ENCODE results near the gene IL20RA. TPM values are rescaled to one million over a fixed set of nuclear protein-coding genes. Genes with fewer than 3 reads are reported as not detected.
A peak's percentile ranks its signal among the peaks of the same experiment; 100 is the strongest.

The IL20RA gene
- total and polyA plus RNA-seq, 2 of the 8 experiments (the other 6 are each of a cell fraction or from before 2014, with no cell fraction given): 1.3 to 1.7 TPM

GRCh38 chr6:136961848-136962247, 82.9 kb downstream of the IL20RA start:
- peak overlapping the region; percentile 8; the same call in 1 of the 2 replicates for H2BK5ac ChIP-seq (ENCODE audit: low read depth, low read length)
- H2AK5ac ChIP-seq (ENCODE audit: low read depth, low read length): no peak overlapping the region
- H4K8ac ChIP-seq (ENCODE audit: extremely low read depth, insufficient read depth, low read length): no peak overlapping the region
- no peak overlapping the region for H3K56ac ChIP-seq (replicated peaks; ENCODE audit: insufficient read length, low read depth, low read length)
- ChIA-PET CTCF (ENCODE audit: partially characterized antibody) (interaction anchor here (0.7 kb wide), 3 partner anchors 9 to 203 kb away, joined by 3 read pairs; no protein-coding TSS in a partner anchor), POLR2A (ENCODE audit: partially characterized antibody) (no interaction called here)
- no peaks in the 10 kb centered on the region for H3K79me2 ChIP-seq (ENCODE audit: control insufficient read depth in 1 of 2, insufficient read depth in 2 of 2, low read length in 2 of 2)
- H3K4ac ChIP-seq (replicated peaks; ENCODE audit: insufficient read length, low read depth, low read length): no peak overlapping the region
- H3K27me3 ChIP-seq (replicated peaks in 1 of 4; ENCODE audit: control insufficient read depth in 3 of 4, extremely low read depth in 1 of 4, insufficient read depth in 3 of 4, low read length in 3 of 4): no peaks in the 10 kb centered on the region
- H3K9me3 ChIP-seq (ENCODE audit: insufficient read depth in 2 of 2, low read depth in 1 of 2, low read length in 1 of 2): no peaks in the 10 kb centered on the region
- no peak overlapping the region for H4K91ac ChIP-seq (replicated peaks; ENCODE audit: insufficient read length, low read length)
- no peak overlapping the region for H3K14ac ChIP-seq (ENCODE audit: insufficient read length)
- H4K5ac ChIP-seq (ENCODE audit: insufficient read length, low read depth, low read length): no peak overlapping the region
- whole genome bisulfite sequencing, 2 experiments (ENCODE audit: extremely low coverage in 1 of 2, insufficient coverage in 1 of 2, insufficient read length in 1 of 2, insufficient replicate concordance in 2 of 2, low coverage in 1 of 2, low lambda C conversion rate in 2 of 2, missing lambda C conversion rate in 1 of 2): 83 to 100% methylated on average over 1 to 5 of the region's 5 CpGs
- DNase-seq (ENCODE audit: low read depth in 1 of 2, low spot score in 2 of 2) (no peak), FAIRE-seq (no peak)
- H2AFZ ChIP-seq (ENCODE audit: low read length): no peak overlapping the region
- peak overlapping the region; percentile 95; the same call in 1 of the 2 replicates for H2BK20ac ChIP-seq (ENCODE audit: low read length)
- no peaks in the 10 kb centered on the region for H3K23me2 ChIP-seq (ENCODE audit: low read depth, low read length)
- H3K4me2 ChIP-seq (ENCODE audit: insufficient read depth in 1 of 2, low read depth in 2 of 2, low read length in 2 of 2): no peak overlapping the region
- H2BK15ac ChIP-seq (ENCODE audit: low read length): no peak overlapping the region
- H2BK12ac ChIP-seq (ENCODE audit: low read depth, low read length): peak overlapping the region; percentile 11; the same call in 1 of the 2 replicates
- H3K18ac ChIP-seq (ENCODE audit: extremely low read depth, low read length): no peak overlapping the region
- H3K4me1 ChIP-seq (replicated peaks in 1 of 4; ENCODE audit: control insufficient read depth in 3 of 4, insufficient read depth in 4 of 4, low read length in 3 of 4): peaks cover 0 to 22% (median 13%) of the 10 kb centered on the region in 4 experiments; a peak in 6 of 7 replicates
- no peaks in the 10 kb centered on the region for H3K36me3 ChIP-seq (ENCODE audit: control insufficient read depth in 2 of 4, insufficient read depth in 4 of 4, low read length in 3 of 4)
- no peak overlapping the region for H3K27ac ChIP-seq (ENCODE audit: low read depth, low read length)
- H4K20me1 ChIP-seq (replicated peaks in 1 of 2; ENCODE audit: control insufficient read depth in 1 of 2, insufficient read depth in 2 of 2, low read length in 2 of 2): no peaks in the 10 kb centered on the region
- H3K9ac ChIP-seq (replicated peaks in 1 of 4; ENCODE audit: extremely low read depth in 1 of 4, low read depth in 3 of 4, low read length in 3 of 4): no peak overlapping the region
- H3K4me3 ChIP-seq (ENCODE audit: extremely low read depth in 1 of 4, insufficient read depth in 2 of 4, low read depth in 3 of 4, low read length in 4 of 4): no peak overlapping the region
- no peak overlapping the region for H3K23ac ChIP-seq (ENCODE audit: insufficient read length)
- no peaks in the 10 kb centered on the region for H3K79me1 ChIP-seq (ENCODE audit: low read depth, low read length)
- no peak overlapping the region for H2BK120ac ChIP-seq (replicated peaks; ENCODE audit: low read depth, low read length)
- TF ChIP-seq RNF2 (IDR thresholded peaks at IDR 0.05; ENCODE audit: borderline replicate concordance, low read depth, low read length, missing control alignments, poor library complexity, severe bottlenecking) (no peak), SIX5 (IDR thresholded peaks at IDR 0.05; ENCODE audit: low read depth, low read length) (no peak), TCF12 (IDR thresholded peaks at IDR 0.05; ENCODE audit: low read depth, low read length) (no peak), HDAC6 (IDR thresholded peaks at IDR 0.05; ENCODE audit: low read depth, low read length) (no peak), CBX5 (IDR thresholded peaks at IDR 0.05; ENCODE audit: low read depth, low read length) (no peak), BCL11A (IDR thresholded peaks at IDR 0.05; ENCODE audit: low read depth in 2 of 2, low read length in 2 of 2) (no peak), NANOG (IDR thresholded peaks at IDR 0.05; ENCODE audit: insufficient read depth, low read depth, low read length, poor library complexity, severe bottlenecking) (no peak), YY1 (IDR thresholded peaks at IDR 0.05; ENCODE audit: low read depth, low read length) (no peak), ATF2 (IDR thresholded peaks at IDR 0.05; ENCODE audit: low read length) (no peak), ASH2L (IDR thresholded peaks at IDR 0.05; ENCODE audit: low read length) (no peak), SIN3A (conservative IDR thresholded peaks at IDR 0.05 in 1 of 2, IDR thresholded peaks at IDR 0.05 in 1 of 2; ENCODE audit: low read depth in 1 of 2, low read length in 2 of 2) (no peak), RFX5 (IDR thresholded peaks at IDR 0.05; ENCODE audit: borderline replicate concordance, low read depth, low read length) (no peak), POLR2A (IDR thresholded peaks at IDR 0.05; ENCODE audit: control extremely low read depth in 1 of 2, low read depth in 2 of 2, low read length in 2 of 2) (no peak)
